Loucy (cell line): Measurements from ENCODE around the gene SLC38A3.

ENCODE experiments used
- H2AFZ ChIP-seq: fragments of 200-600 bp; sonication (generic); 2 replicates; pipeline ENCODE4 v1.6.0; 2016; ENCODE audit warnings: antibody characterized with exemption, mild to moderate bottlenecking, low read length, moderate library complexity
- H3F3A ChIP-seq: fragments of 200-600 bp; 2 replicates; pipeline ENCODE4 v1.6.0; 2016; ENCODE audit warnings: antibody characterized with exemption, low read depth, mild to moderate bottlenecking
- H3K27me3 ChIP-seq: fragments of 200-600 bp; sonication (generic); 2 replicates; pipeline ENCODE4 v1.6.1; 2014; ENCODE audit warnings: low read length, mild to moderate bottlenecking; ENCODE audit not compliant: insufficient read depth, poor library complexity, severe bottlenecking
- H3K36me3 ChIP-seq: fragments of 200-600 bp; sonication (generic); 2 replicates; pipeline ENCODE4 v1.6.1; 2016; ENCODE audit warnings: low read length; ENCODE audit not compliant: insufficient read depth
- H3K4me1 ChIP-seq: fragments of 200-600 bp; sonication (generic); 2 replicates; pipeline ENCODE4 v1.5.1; 2014; ENCODE audit warnings: low read length, mild to moderate bottlenecking; ENCODE audit not compliant: insufficient read depth, poor library complexity, severe bottlenecking
- H3K4me2 ChIP-seq: fragments of 200-600 bp; sonication (generic); 2 replicates; pipeline ENCODE4 v1.6.0; 2014; ENCODE audit warnings: antibody characterized with exemption, low read length, low read depth, mild to moderate bottlenecking; ENCODE audit not compliant: poor library complexity, severe bottlenecking
- H3K4me3 ChIP-seq: fragments of 200-600 bp; sonication (generic); 2 replicates; pipeline ENCODE4 v1.5.1; 2014; ENCODE audit warnings: low read length, mild to moderate bottlenecking, mixed read lengths; ENCODE audit not compliant: poor library complexity, severe bottlenecking
- H3K79me2 ChIP-seq: fragments of 200-600 bp; sonication (generic); 2 replicates; pipeline ENCODE4 v1.6.1; 2014; ENCODE audit warnings: low read length; ENCODE audit not compliant: insufficient read depth
- H3K9ac ChIP-seq: fragments of 200-600 bp; sonication (generic); 2 replicates; pipeline ENCODE4 v1.6.0; 2014; ENCODE audit warnings: mild to moderate bottlenecking, low read depth, low read length, moderate library complexity; ENCODE audit not compliant: poor library complexity, severe bottlenecking
- H3K9me2 ChIP-seq: fragments of 200-600 bp; sonication (generic); replicated peaks from 2 replicates; pipeline ENCODE4 v1.6.1; 2016; ENCODE audit warnings: low read depth, low read length, mixed read lengths
- H3K9me3 ChIP-seq: fragments of 200-600 bp; sonication (generic); 2 replicates; pipeline ENCODE4 v1.6.1; 2014; ENCODE audit warnings: mild to moderate bottlenecking, antibody characterized with exemption, low read length, low read depth; ENCODE audit not compliant: insufficient read depth
- H4K20me1 ChIP-seq: fragments of 200-600 bp; sonication (generic); 2 replicates; pipeline ENCODE4 v1.6.0; 2014; ENCODE audit warnings: antibody characterized with exemption, low read length, mild to moderate bottlenecking; ENCODE audit not compliant: insufficient read depth, poor library complexity, severe bottlenecking
- CTCF ChIP-seq: fragments of 200-600 bp; sonication (generic); conservative IDR thresholded peaks from 2 replicates; pipeline ENCODE4 v1.5.1; 2014; ENCODE audit warnings: mild to moderate bottlenecking, antibody characterized with exemption, low read length
- EZH2phosphoT487 ChIP-seq: fragments of 200-600 bp; IDR thresholded peaks from 2 replicates; pipeline ENCODE4 v1.6.1; 2018; ENCODE audit warnings: antibody characterized with exemption, mild to moderate bottlenecking, moderate library complexity, borderline replicate concordance

The SLC38A3 gene

GRCh38 chr3:50165910-50166538, 39.0 kb upstream of the SLC38A3 start:
- no peaks in the 10 kb centered on the region for H3K9me3 ChIP-seq
- no peak overlapping the region for H2AFZ ChIP-seq
- no peak for TF ChIP-seq EZH2phosphoT487
- H3K4me1 ChIP-seq: peaks cover 12% of the 10 kb centered on the region
- H3K9ac ChIP-seq: no peak overlapping the region
- no peaks in the 10 kb centered on the region for H3K79me2 ChIP-seq
- H3K4me2 ChIP-seq: no peak overlapping the region
- H3K9me2 ChIP-seq: no peaks in the 10 kb centered on the region
- H3K4me3 ChIP-seq: no peak overlapping the region
- H3F3A ChIP-seq: no peaks in the 10 kb centered on the region
- no peaks in the 10 kb centered on the region for H4K20me1 ChIP-seq
- no peaks in the 10 kb centered on the region for H3K27me3 ChIP-seq
- no peaks in the 10 kb centered on the region for H3K36me3 ChIP-seq

GRCh38 chr3:50166620-50167019, 38.5 kb upstream of the SLC38A3 start:
- Histone ChIP-seq H3K9ac (no peak overlapping the region), H4K20me1 (no peaks in the 10 kb centered on the region), H2AFZ (no peak overlapping the region), H3K4me3 (no peak overlapping the region), H3K4me1 (peaks cover 12% of the 10 kb centered on the region), H3F3A (no peaks in the 10 kb centered on the region), H3K9me2 (no peaks in the 10 kb centered on the region), H3K27me3 (no peaks in the 10 kb centered on the region), H3K9me3 (no peaks in the 10 kb centered on the region), H3K79me2 (no peaks in the 10 kb centered on the region), H3K36me3 (no peaks in the 10 kb centered on the region), H3K4me2 (no peak overlapping the region)
- no peak for TF ChIP-seq CTCF
- no peak for TF ChIP-seq EZH2phosphoT487

- no peak overlapping the region for H2AFZ ChIP-seq
- H3K9me3 ChIP-seq: no peaks in the 10 kb centered on the region
- H3K9me2 ChIP-seq: no peaks in the 10 kb centered on the region
- no peaks in the 10 kb centered on the region for H4K20me1 ChIP-seq
- H3K4me1 ChIP-seq: peaks cover 12% of the 10 kb centered on the region
- no peaks in the 10 kb centered on the region for H3K79me2 ChIP-seq
- H3K36me3 ChIP-seq: no peaks in the 10 kb centered on the region
- no peak for TF ChIP-seq CTCF
- no peak for TF ChIP-seq EZH2phosphoT487
- H3K4me3 ChIP-seq: no peak overlapping the region
- H3F3A ChIP-seq: no peaks in the 10 kb centered on the region
- no peak overlapping the region for H3K9ac ChIP-seq
- H3K4me2 ChIP-seq: no peak overlapping the region
- no peaks in the 10 kb centered on the region for H3K27me3 ChIP-seq
These were observed 37.8 kb upstream of the SLC38A3 start for GRCh38 chr3:50167069-50167840.
